ENCODE results near the gene ARL10. TPM values are rescaled to one million over a fixed set of nuclear protein-coding genes. Genes with fewer than 3 reads are reported as not detected.

The ARL10 gene
- polyA plus RNA-seq, 4 donors = under 0.01 to 2.4 (median 0.97) TPM; not detected in 1

DNA sequence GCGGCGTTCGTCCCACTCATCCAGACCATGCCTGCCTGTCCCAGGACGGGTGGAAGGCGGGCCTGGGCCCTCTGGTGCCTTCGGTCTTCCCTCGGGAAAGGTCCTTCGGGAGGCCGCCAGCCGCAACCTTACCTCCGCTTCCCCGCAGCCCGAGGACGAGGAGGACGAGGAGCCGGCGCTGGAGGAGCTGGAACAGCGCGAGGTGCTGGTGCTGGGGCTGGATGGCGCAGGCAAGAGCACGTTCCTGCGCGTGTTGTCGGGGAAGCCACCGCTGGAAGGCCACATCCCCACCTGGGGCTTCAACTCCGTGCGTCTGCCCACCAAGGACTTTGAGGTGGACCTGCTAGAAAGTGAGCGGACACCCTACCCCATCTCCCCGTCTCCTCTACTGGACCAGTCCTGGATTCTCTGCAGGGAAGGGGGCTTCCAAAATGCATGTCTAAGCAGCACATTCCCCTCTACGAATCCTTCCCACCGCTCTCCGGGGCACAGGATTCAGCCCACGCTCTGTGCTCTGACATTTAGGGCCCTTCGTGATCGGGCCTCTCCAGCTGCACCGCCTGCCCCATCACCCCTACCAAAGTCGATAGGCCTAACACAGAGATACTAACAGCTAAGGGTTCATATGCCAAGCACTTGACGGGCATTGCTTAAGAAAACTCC is 1.1 kb downstream of the ARL10 start:
- Histone ChIP-seq H3K4me1 (ENCODE audit: control insufficient read depth in 3 of 3, insufficient read depth in 2 of 3, low read depth in 1 of 3, low read length in 2 of 3) (no peaks in the 10 kb centered on the region), H3K9me3 (ENCODE audit: control insufficient read depth in 2 of 2, insufficient read depth in 1 of 2, low read depth in 1 of 2, low read length in 1 of 2) (no peaks in the 10 kb centered on the region), H3K36me3 (ENCODE audit: control insufficient read depth in 3 of 3, insufficient read depth in 2 of 3, low read depth in 1 of 3, low read length in 3 of 3) (peaks cover 0 to 14% (median 0%) of the 10 kb centered on the region in 3 donors), H3K27ac (ENCODE audit: low read depth in 1 of 3, low read length in 2 of 3) (no peak overlapping the region), H3K4me3 (ENCODE audit: low read depth in 1 of 3, low read length in 3 of 3) (peak overlapping the region in 2 of 3 donors; percentile 38 to 75), H3K27me3 (ENCODE audit: control insufficient read depth in 3 of 3, insufficient read depth in 3 of 3, low read length in 3 of 3) (peaks cover 0 to 23% (median 0%) of the 10 kb centered on the region in 3 donors)
- 45 to 57% (median 56%) methylated on average over 35 to 38 of the region's 38 CpGs for WGBS, 3 donors
- no peak for DNase-seq
- FAIRE-seq = no peak

DNA sequence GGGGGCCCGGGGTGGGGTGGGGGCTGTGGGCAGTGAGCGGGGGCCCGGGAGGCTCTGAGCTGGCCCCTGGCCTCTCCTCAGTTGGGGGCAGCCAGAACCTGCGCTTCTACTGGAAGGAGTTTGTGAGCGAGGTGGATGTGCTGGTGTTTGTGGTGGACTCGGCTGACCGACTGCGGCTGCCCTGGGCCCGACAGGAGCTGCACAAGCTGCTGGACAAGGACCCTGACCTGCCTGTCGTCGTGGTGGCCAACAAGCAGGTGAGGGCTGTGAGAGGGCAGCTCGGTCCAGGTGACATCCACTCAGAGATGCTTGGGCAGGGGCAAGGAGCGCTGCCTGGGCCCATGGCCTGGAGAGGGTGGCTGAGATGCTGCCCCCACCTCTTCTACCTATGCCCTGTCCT is 3.4 kb downstream of the ARL10 start:
- Histone ChIP-seq H3K4me1 (ENCODE audit: control insufficient read depth in 3 of 3, insufficient read depth in 2 of 3, low read depth in 1 of 3, low read length in 2 of 3) (no peaks in the 10 kb centered on the region), H3K27ac (ENCODE audit: low read depth in 1 of 3, low read length in 2 of 3) (no peak overlapping the region), H3K27me3 (ENCODE audit: control insufficient read depth in 3 of 3, insufficient read depth in 3 of 3, low read length in 3 of 3) (peaks cover 0 to 23% (median 0%) of the 10 kb centered on the region in 3 donors), H3K36me3 (ENCODE audit: control insufficient read depth in 3 of 3, insufficient read depth in 2 of 3, low read depth in 1 of 3, low read length in 3 of 3) (peaks cover 0 to 19% (median 0%) of the 10 kb centered on the region in 3 donors), H3K4me3 (ENCODE audit: low read depth in 1 of 3, low read length in 3 of 3) (no peak overlapping the region), H3K9me3 (ENCODE audit: control insufficient read depth in 2 of 2, insufficient read depth in 1 of 2, low read depth in 1 of 2, low read length in 1 of 2) (no peaks in the 10 kb centered on the region)
- no peak for DNase-seq
- WGBS, 3 donors = 94 to 96% (median 96%) methylated on average over 12 to 13 of the region's 13 CpGs
- FAIRE-seq = no peak

DNA sequence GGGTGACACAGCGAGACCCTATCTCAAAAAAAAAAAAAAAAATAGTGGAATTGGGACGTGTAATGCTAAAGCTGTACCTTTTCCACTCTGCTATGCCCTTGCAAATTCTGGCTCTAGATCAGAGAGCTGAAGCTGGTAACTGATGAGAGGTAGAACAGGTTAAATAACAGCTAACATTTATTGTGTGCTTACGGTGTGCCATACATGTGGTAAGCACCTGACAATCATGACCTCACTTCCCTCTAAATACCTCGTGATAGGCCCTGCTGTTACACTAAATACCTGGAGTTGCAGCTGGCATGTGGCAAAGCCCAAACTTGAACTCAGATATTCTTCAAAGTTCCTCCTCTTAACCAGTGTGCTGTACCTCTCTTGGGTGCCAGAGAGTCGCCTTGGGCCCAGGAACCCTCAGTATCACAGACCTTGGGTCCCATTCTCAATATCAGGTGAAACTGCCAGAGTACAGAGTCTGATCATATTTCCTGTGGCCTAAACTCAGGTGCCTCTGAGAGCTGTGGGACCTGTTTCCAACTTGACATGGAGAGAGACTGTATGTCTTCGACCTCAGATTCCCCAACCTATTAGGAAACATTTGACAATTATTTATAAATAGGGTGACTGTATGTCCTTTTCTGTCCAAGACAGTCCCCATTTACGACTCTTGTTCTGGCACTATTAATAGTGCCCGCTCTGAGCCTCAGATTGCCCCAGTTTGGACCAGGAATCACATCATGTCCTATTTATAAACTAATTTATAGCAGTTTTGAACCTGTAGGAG is 4.8 kb downstream of the ARL10 start:
- Histone ChIP-seq H3K27me3 (ENCODE audit: control insufficient read depth in 3 of 3, insufficient read depth in 3 of 3, low read length in 3 of 3) (peaks cover 0 to 15% (median 0%) of the 10 kb centered on the region in 3 donors), H3K4me1 (ENCODE audit: control insufficient read depth in 3 of 3, insufficient read depth in 2 of 3, low read depth in 1 of 3, low read length in 2 of 3) (no peaks in the 10 kb centered on the region), H3K36me3 (ENCODE audit: control insufficient read depth in 3 of 3, insufficient read depth in 2 of 3, low read depth in 1 of 3, low read length in 3 of 3) (peaks cover 0 to 19% (median 0%) of the 10 kb centered on the region in 3 donors), H3K27ac (ENCODE audit: low read depth in 1 of 3, low read length in 2 of 3) (peak overlapping the region in 1 of 3 donors; percentile 33), H3K4me3 (ENCODE audit: low read depth in 1 of 3, low read length in 3 of 3) (no peak overlapping the region), H3K9me3 (ENCODE audit: control insufficient read depth in 2 of 2, insufficient read depth in 1 of 2, low read depth in 1 of 2, low read length in 1 of 2) (no peaks in the 10 kb centered on the region)
- FAIRE-seq (no peak), DNase-seq (peak in 1 of 2 donors; percentile 39)
- WGBS, 3 donors = 66 to 81% (median 78%) methylated on average over 8 of the region's 8 CpGs

DNA sequence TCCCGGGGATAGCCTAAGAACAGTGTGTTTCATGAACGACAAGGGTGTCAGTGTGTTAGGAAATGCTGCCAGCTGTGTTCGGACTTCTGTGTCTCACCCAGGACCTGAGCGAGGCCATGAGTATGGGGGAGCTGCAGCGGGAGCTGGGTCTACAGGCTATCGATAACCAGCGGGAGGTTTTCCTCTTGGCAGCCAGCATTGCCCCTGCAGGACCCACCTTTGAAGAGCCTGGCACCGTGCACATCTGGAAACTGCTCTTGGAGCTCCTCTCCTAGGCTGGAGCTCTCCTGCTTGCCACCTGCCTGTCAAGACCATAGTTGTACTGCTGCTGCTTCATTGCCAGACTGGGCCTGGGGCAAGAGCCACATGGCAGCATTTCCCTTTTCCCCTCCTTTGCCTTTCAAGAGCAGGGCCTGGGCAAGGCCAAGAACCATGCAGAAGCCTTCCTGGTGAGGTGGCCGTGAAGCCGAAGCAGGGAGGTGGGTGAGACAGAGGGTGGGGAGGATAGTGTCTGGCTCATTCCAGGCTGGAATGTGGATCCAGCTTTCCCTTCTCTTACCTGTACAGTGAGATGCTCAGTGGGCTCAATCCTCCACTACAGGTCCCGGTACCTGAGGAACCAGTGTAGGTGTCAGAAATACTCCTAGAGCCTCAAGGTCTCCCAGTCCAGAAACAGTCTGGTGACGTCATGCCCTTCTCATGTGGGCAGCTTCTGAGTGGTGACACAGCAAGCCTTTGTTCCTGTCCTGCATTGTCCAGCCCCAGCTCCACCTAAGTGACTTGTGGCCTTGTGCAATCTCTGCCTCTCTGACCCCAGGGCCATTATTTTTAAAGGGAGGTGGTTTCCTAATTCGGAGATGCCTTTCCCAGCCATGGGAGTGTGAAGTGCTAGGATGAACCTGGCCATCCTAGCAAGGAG is 6.6 kb downstream of the ARL10 start:
- Histone ChIP-seq H3K27me3 (ENCODE audit: control insufficient read depth in 3 of 3, insufficient read depth in 3 of 3, low read length in 3 of 3) (peaks cover 0 to 6% (median 0%) of the 10 kb centered on the region in 3 donors), H3K27ac (ENCODE audit: low read depth in 1 of 3, low read length in 2 of 3) (no peak overlapping the region), H3K4me3 (ENCODE audit: low read depth in 1 of 3, low read length in 3 of 3) (no peak overlapping the region), H3K9me3 (ENCODE audit: control insufficient read depth in 2 of 2, insufficient read depth in 1 of 2, low read depth in 1 of 2, low read length in 1 of 2) (no peaks in the 10 kb centered on the region), H3K36me3 (ENCODE audit: control insufficient read depth in 3 of 3, insufficient read depth in 2 of 3, low read depth in 1 of 3, low read length in 3 of 3) (peaks cover 0 to 15% (median 2%) of the 10 kb centered on the region in 3 donors), H3K4me1 (ENCODE audit: control insufficient read depth in 3 of 3, insufficient read depth in 2 of 3, low read depth in 1 of 3, low read length in 2 of 3) (no peaks in the 10 kb centered on the region)
- FAIRE-seq (no peak), DNase-seq (no peak)
- WGBS, 3 donors = 96 to 97% (median 96%) methylated on average over 12 to 13 of the region's 13 CpGs

DNA sequence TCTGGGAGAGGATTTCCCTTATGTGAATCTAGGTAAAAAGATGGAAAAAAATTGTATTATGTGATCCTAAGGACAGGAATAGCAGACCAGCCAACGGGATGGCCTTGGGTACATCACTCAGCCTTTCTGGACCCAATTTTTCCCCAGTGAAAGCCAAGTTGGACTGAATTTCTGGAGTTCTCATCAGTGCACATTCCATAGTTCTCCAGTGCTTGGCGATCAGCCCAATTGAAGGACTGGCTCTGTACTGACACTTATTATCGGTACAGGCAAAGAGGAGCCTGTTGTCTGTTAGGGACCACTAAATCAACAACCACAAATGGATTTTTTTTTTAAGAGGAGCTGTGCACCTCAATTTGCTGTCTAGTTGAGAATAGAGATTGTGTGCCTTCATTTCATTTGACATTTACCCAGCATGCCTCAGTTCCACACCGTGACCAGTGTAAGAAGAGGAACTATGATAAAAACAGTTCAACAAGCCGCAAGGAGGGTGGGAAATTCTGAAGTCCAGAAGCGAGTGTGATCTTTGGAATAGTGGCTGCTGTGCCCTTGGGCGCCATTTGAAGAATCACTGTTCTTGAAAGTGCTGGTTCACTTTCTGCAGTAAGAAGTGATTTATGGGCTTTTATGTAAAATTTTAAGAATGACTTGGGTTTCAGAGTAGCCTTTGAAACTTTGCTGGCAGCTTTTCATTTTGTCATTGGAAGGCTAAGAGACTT is 8.0 kb downstream of the ARL10 start:
- H3K27ac ChIP-seq (ENCODE audit: low read depth in 1 of 3, low read length in 2 of 3) = no peak overlapping the region
- FAIRE-seq = no peak
- H3K27me3 ChIP-seq (ENCODE audit: control insufficient read depth in 3 of 3, insufficient read depth in 3 of 3, low read length in 3 of 3) = no peaks in the 10 kb centered on the region
- H3K4me1 ChIP-seq (ENCODE audit: control insufficient read depth in 3 of 3, insufficient read depth in 2 of 3, low read depth in 1 of 3, low read length in 2 of 3) = no peaks in the 10 kb centered on the region
- WGBS, 3 donors = 70 to 81% (median 76%) methylated on average over 7 of the region's 7 CpGs
- DNase-seq = peak in 1 of 2 donors; percentile 20
- no peak overlapping the region for H3K4me3 ChIP-seq (ENCODE audit: low read depth in 1 of 3, low read length in 3 of 3)
- H3K36me3 ChIP-seq (ENCODE audit: control insufficient read depth in 3 of 3, insufficient read depth in 2 of 3, low read depth in 1 of 3, low read length in 3 of 3) = peaks cover 0 to 8% (median 2%) of the 10 kb centered on the region in 3 donors
- no peaks in the 10 kb centered on the region for H3K9me3 ChIP-seq (ENCODE audit: control insufficient read depth in 2 of 2, insufficient read depth in 1 of 2, low read depth in 1 of 2, low read length in 1 of 2)

DNA sequence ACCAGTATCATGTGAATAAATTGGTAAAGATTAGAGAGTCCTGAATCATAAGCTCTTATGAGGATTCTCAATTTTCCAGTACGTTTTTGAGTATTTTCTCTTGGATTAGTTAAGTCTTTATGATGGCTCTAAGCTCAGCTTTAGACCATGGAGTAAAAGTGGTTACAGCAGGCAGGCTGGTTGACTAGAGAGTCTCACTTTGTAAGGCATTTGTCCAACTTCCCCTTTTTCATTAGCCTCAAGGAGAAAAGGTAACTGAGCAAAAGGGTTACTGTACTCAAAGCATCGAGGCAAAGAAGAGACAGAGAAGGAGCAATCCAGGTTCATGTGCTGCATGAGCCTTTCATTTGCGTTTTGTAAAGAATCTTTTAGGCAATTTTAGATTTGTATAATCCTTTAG is 14.6 kb downstream of the ARL10 start:
- DNase-seq = no peak
- WGBS, 3 donors = 81 to 93% (median 84%) methylated on average over 3 of the region's 3 CpGs
- Histone ChIP-seq H3K36me3 (ENCODE audit: control insufficient read depth in 3 of 3, insufficient read depth in 2 of 3, low read depth in 1 of 3, low read length in 3 of 3) (peaks cover 8 to 43% (median 16%) of the 10 kb centered on the region in 3 donors), H3K27ac (ENCODE audit: low read depth in 1 of 3, low read length in 2 of 3) (no peak overlapping the region), H3K27me3 (ENCODE audit: control insufficient read depth in 3 of 3, insufficient read depth in 3 of 3, low read length in 3 of 3) (no peaks in the 10 kb centered on the region), H3K4me1 (ENCODE audit: control insufficient read depth in 3 of 3, insufficient read depth in 2 of 3, low read depth in 1 of 3, low read length in 2 of 3) (no peaks in the 10 kb centered on the region), H3K4me3 (ENCODE audit: low read depth in 1 of 3, low read length in 3 of 3) (no peak overlapping the region), H3K9me3 (ENCODE audit: control insufficient read depth in 2 of 2, insufficient read depth in 1 of 2, low read depth in 1 of 2, low read length in 1 of 2) (no peaks in the 10 kb centered on the region)
- no peak for FAIRE-seq

DNA sequence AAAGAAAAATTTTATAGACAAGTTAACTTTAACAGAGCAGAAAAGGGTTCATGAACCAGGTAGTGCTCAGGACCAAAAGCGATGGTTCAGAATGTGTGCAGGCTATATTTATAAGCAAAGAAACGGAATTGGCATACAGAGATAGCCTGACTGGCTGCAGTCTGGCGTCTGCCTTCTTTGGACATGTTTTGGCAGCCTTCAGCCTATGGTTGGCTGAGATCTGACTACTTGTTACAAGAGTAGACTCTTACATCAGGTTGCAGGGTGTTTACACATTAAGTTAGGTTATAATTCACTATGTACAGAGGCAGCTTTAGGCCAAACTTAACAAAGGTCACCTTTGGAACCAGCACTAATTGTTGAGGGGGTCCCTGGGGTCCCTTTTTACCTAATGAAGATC is 16.1 kb downstream of the ARL10 start:
- no peak overlapping the region for H3K27ac ChIP-seq (ENCODE audit: low read depth in 1 of 3, low read length in 2 of 3)

More for the DNA sequence above, 16.1 kb downstream of the ARL10 start:
- Histone ChIP-seq H3K4me3 (ENCODE audit: low read depth in 1 of 3, low read length in 3 of 3) (no peak overlapping the region), H3K27me3 (ENCODE audit: control insufficient read depth in 3 of 3, insufficient read depth in 3 of 3, low read length in 3 of 3) (no peaks in the 10 kb centered on the region), H3K9me3 (ENCODE audit: control insufficient read depth in 2 of 2, insufficient read depth in 1 of 2, low read depth in 1 of 2, low read length in 1 of 2) (no peaks in the 10 kb centered on the region), H3K4me1 (ENCODE audit: control insufficient read depth in 3 of 3, insufficient read depth in 2 of 3, low read depth in 1 of 3, low read length in 2 of 3) (no peaks in the 10 kb centered on the region), H3K36me3 (ENCODE audit: control insufficient read depth in 3 of 3, insufficient read depth in 2 of 3, low read depth in 1 of 3, low read length in 3 of 3) (peaks cover 9 to 51% (median 19%) of the 10 kb centered on the region in 3 donors)
- WGBS, 3 donors = 84 to 94% (median 85%) methylated on average over 3 of the region's 3 CpGs
- DNase-seq (no peak), FAIRE-seq (no peak)

Data from small intestine (tissue), 7 donors.